DOHH2 (cell line): ENCODE data around the gene ZMIZ1.

Experiments
- CTCF ChIP-seq: fragments of 200-600 bp; sonication (generic); IDR thresholded peaks from one replicate; pipeline ENCODE4 v1.5.1; 2014; ENCODE audit warnings: antibody characterized with exemption, mild to moderate bottlenecking, low read depth, low read length; ENCODE audit not compliant: poor library complexity, severe bottlenecking
- EZH2phosphoT487 ChIP-seq: fragments of 200-600 bp; sonication (generic); IDR thresholded peaks from 2 replicates; pipeline ENCODE4 v1.6.1; 2017; ENCODE audit warnings: borderline replicate concordance, mild to moderate bottlenecking, antibody characterized with exemption, low read length, moderate library complexity, mixed read lengths

- TF ChIP-seq CTCF (no peak), EZH2phosphoT487 (no peak)
These were observed 96.5 kb downstream of the ZMIZ1 start for GRCh38 chr10:79165070-79165778.
